ENCODE results near the gene RNF149. TPM values are rescaled to one million over a fixed set of nuclear protein-coding genes. Genes with fewer than 3 reads are reported as not detected.
A peak's percentile ranks its signal among the peaks of the same experiment; 100 is the strongest.
"Not testable (repeated sequence)": the region's sequence is repeated elsewhere in the genome, so short reads cannot be mapped to it uniquely, and the experiment has no call there.

The RNF149 gene
- total RNA-seq, 2 experiments from 2014 or later: 38.7 to 39.4 TPM

- no peaks in the 10 kb centered on the region for H3K27me3 Mint-ChIP-seq
- peaks cover 39% of the 10 kb centered on the region for H3K36me3 Mint-ChIP-seq
- no peak overlapping the region for H3K27ac Mint-ChIP-seq
- no peaks in the 10 kb centered on the region for H3K9me3 Mint-ChIP-seq
- peaks cover 34% of the 10 kb centered on the region for H3K4me1 Mint-ChIP-seq
- no peak for DNase-seq
- no peak overlapping the region for H3K4me3 Mint-ChIP-seq
These were observed 42.5 kb downstream of the RNF149 start for GRCh38 chr2:101265893-101266499.

- Mint-ChIP-seq H3K4me1 (peaks cover 26% of the 10 kb centered on the region), H3K9me3 (no peaks in the 10 kb centered on the region), H3K27me3 (no peaks in the 10 kb centered on the region), H3K27ac (peak overlapping the region; percentile 61), H3K36me3 (peaks cover 27% of the 10 kb centered on the region), H3K4me3 (no peak overlapping the region)
- DNase-seq: no peak
These were observed 44.1 kb downstream of the RNF149 start for GRCh38 chr2:101264360-101264939.

GRCh38 chr2:101263377-101263800, 45.1 kb downstream of the RNF149 start:
- Mint-ChIP-seq H3K4me3 (no peak overlapping the region), H3K36me3 (peaks cover 34% of the 10 kb centered on the region), H3K27me3 (no peaks in the 10 kb centered on the region), H3K9me3 (no peaks in the 10 kb centered on the region), H3K4me1 (peaks cover 30% of the 10 kb centered on the region), H3K27ac (peak overlapping the region; percentile 59)
- no peak for DNase-seq

GRCh38 chr2:101262142-101262541, 46.4 kb downstream of the RNF149 start:
- H3K9me3 Mint-ChIP-seq: no peaks in the 10 kb centered on the region
- peaks cover 29% of the 10 kb centered on the region for H3K36me3 Mint-ChIP-seq
- no peak overlapping the region for H3K27ac Mint-ChIP-seq
- no peak overlapping the region for H3K4me3 Mint-ChIP-seq
- no peak for DNase-seq
- H3K4me1 Mint-ChIP-seq: peaks cover 29% of the 10 kb centered on the region
- H3K27me3 Mint-ChIP-seq: no peaks in the 10 kb centered on the region

- Mint-ChIP-seq H3K4me3 (no peak overlapping the region), H3K27me3 (no peaks in the 10 kb centered on the region), H3K27ac (peak overlapping the region; percentile 31), H3K36me3 (peaks cover 36% of the 10 kb centered on the region), H3K9me3 (no peaks in the 10 kb centered on the region), H3K4me1 (peaks cover 38% of the 10 kb centered on the region)
- DNase-seq: no peak
These were observed 49.7 kb downstream of the RNF149 start for GRCh38 chr2:101258804-101259203.

- peaks cover 39% of the 10 kb centered on the region for H3K4me1 Mint-ChIP-seq
- no peaks in the 10 kb centered on the region for H3K27me3 Mint-ChIP-seq
- H3K27ac Mint-ChIP-seq: peak overlapping the region; percentile 50
- H3K4me3 Mint-ChIP-seq: no peak overlapping the region
- DNase-seq: no peak
- no peaks in the 10 kb centered on the region for H3K9me3 Mint-ChIP-seq
- H3K36me3 Mint-ChIP-seq: peaks cover 32% of the 10 kb centered on the region
These were observed 52.2 kb downstream of the RNF149 start for GRCh38 chr2:101256316-101256715.

- no peak for DNase-seq
- Mint-ChIP-seq H3K27me3 (no peaks in the 10 kb centered on the region), H3K4me1 (peaks cover 44% of the 10 kb centered on the region), H3K27ac (peak overlapping the region; percentile 7), H3K36me3 (peaks cover 32% of the 10 kb centered on the region), H3K9me3 (no peaks in the 10 kb centered on the region), H3K4me3 (no peak overlapping the region)
These were observed 53.0 kb downstream of the RNF149 start for GRCh38 chr2:101255501-101255900.

GRCh38 chr2:101253703-101254450, 54.6 kb downstream of the RNF149 start:
- peaks cover 28% of the 10 kb centered on the region for H3K36me3 Mint-ChIP-seq
- peaks cover 38% of the 10 kb centered on the region for H3K4me1 Mint-ChIP-seq
- peak overlapping the region; percentile 93 for H3K4me3 Mint-ChIP-seq
- H3K27ac Mint-ChIP-seq: peak overlapping the region; percentile 90
- no peaks in the 10 kb centered on the region for H3K27me3 Mint-ChIP-seq
- no peaks in the 10 kb centered on the region for H3K9me3 Mint-ChIP-seq
- no peak for DNase-seq

- peak overlapping the region; percentile 90 for H3K27ac Mint-ChIP-seq
- no peaks in the 10 kb centered on the region for H3K27me3 Mint-ChIP-seq
- H3K9me3 Mint-ChIP-seq: no peaks in the 10 kb centered on the region
- DNase-seq: peak; percentile 76
- peak overlapping the region; percentile 93 for H3K4me3 Mint-ChIP-seq
- peaks cover 38% of the 10 kb centered on the region for H3K4me1 Mint-ChIP-seq
- H3K36me3 Mint-ChIP-seq: peaks cover 23% of the 10 kb centered on the region
These were observed 55.3 kb downstream of the RNF149 start for GRCh38 chr2:101253013-101253702.

- H3K4me1 Mint-ChIP-seq: peaks cover 32% of the 10 kb centered on the region
- H3K9me3 Mint-ChIP-seq: no peaks in the 10 kb centered on the region
- DNase-seq: peak; percentile 97
- H3K27me3 Mint-ChIP-seq: no peaks in the 10 kb centered on the region
- H3K27ac Mint-ChIP-seq: peak within 1 kb of the TSS; percentile 90
- peaks cover 19% of the 10 kb centered on the region for H3K36me3 Mint-ChIP-seq
- H3K4me3 Mint-ChIP-seq: peak within 1 kb of the TSS; percentile 93
These were observed 56.0 kb downstream of the RNF149 start, which contains the start of gene CNOT11 for GRCh38 chr2:101252408-101253012. CNOT11 (plus strand) TSS chr2:101252886; CDS start chr2:101252965, 79 bp downstream.

GRCh38 chr2:101251844-101252407, 56.6 kb downstream of the RNF149 start:
- Mint-ChIP-seq H3K27me3 (no peaks in the 10 kb centered on the region), H3K27ac (peak overlapping the region; percentile 89), H3K4me3 (peak overlapping the region; percentile 93), H3K9me3 (no peaks in the 10 kb centered on the region), H3K4me1 (peaks cover 29% of the 10 kb centered on the region), H3K36me3 (peaks cover 17% of the 10 kb centered on the region)
- peak; percentile 18 for DNase-seq

GRCh38 chr2:101251246-101251781, 57.2 kb downstream of the RNF149 start:
- peak overlapping the region; percentile 32 for H3K4me3 Mint-ChIP-seq
- DNase-seq, H3K27me3 Mint-ChIP-seq, H3K9me3 Mint-ChIP-seq, H3K27ac Mint-ChIP-seq: not testable (repeated sequence)
- H3K4me1 Mint-ChIP-seq: peaks cover 28% of the 10 kb centered on the region
- H3K36me3 Mint-ChIP-seq: peaks cover 12% of the 10 kb centered on the region

- Mint-ChIP-seq H3K4me1 (peaks cover 19% of the 10 kb centered on the region), H3K27me3 (no peaks in the 10 kb centered on the region), H3K36me3 (peaks cover 6% of the 10 kb centered on the region), H3K9me3 (no peaks in the 10 kb centered on the region), H3K4me3 (no peak overlapping the region), H3K27ac (no peak overlapping the region)
- no peak for DNase-seq
These were observed 58.7 kb downstream of the RNF149 start for GRCh38 chr2:101249826-101250225.

GRCh38 chr2:101248756-101249155, 59.7 kb downstream of the RNF149 start:
- H3K4me3 Mint-ChIP-seq, H3K27ac Mint-ChIP-seq, H3K36me3 Mint-ChIP-seq, H3K9me3 Mint-ChIP-seq, DNase-seq, H3K27me3 Mint-ChIP-seq, H3K4me1 Mint-ChIP-seq: not testable (repeated sequence)

All from activated naive CD8-positive, alpha-beta T cell treated with anti-CD3 and anti-CD28 coated beads for 36 hours (primary cell).